CD4-positive, alpha-beta T cell treated with Interleukin-2 at 100 ng/mL for 4 hours (primary cell): ENCODE measurements around the gene SCEL.
"Not testable (repeated sequence)": the region's sequence is repeated elsewhere in the genome, so short reads cannot be mapped to it uniquely, and the experiment has no call there.

ENCODE experiments used
- DNase-seq: peaks from one replicate; pipeline ENCODE4 v3.0.0-alpha.2; 2020; ENCODE audit warnings: low spot score

SCEL gene

GRCh38 chr13:77535448-77535847 lies at the start of gene SCEL:
Gene SCEL (plus strand): TSS chr13:77535706. CDS start chr13:77555876, 20,170 bp downstream.
- no peak for DNase-seq

GRCh38 chr13:77489566-77490337 lies 45.8 kb upstream of the SCEL start:
- DNase-seq: no peak

- DNase-seq: no peak
These were observed 42.5 kb upstream of the SCEL start for GRCh38 chr13:77492982-77493381.

GRCh38 chr13:77494226-77494625 lies 41.3 kb upstream of the SCEL start:
- DNase-seq: no peak

GRCh38 chr13:77497350-77497749 lies 38.2 kb upstream of the SCEL start:
- no peak for DNase-seq

- DNase-seq: no peak
These were observed 37.7 kb upstream of the SCEL start for GRCh38 chr13:77497835-77498234.

- no peak for DNase-seq
These were observed 33.3 kb upstream of the SCEL start for GRCh38 chr13:77502104-77502720.

- DNase-seq: no peak
These were observed 32.1 kb upstream of the SCEL start for GRCh38 chr13:77503398-77503797.

- DNase-seq: no peak
These were observed 28.6 kb upstream of the SCEL start for GRCh38 chr13:77506874-77507273.

GRCh38 chr13:77507931-77508776 lies 27.4 kb upstream of the SCEL start:
- DNase-seq: no peak

GRCh38 chr13:77508959-77509620 lies 26.4 kb upstream of the SCEL start:
- no peak for DNase-seq

GRCh38 chr13:77510156-77510555 lies 25.4 kb upstream of the SCEL start:
- no peak for DNase-seq

- DNase-seq: no peak
These were observed 24.0 kb upstream of the SCEL start for GRCh38 chr13:77511552-77511951.

- DNase-seq: no peak
These were observed 21.7 kb upstream of the SCEL start for GRCh38 chr13:77513719-77514335.

- DNase-seq: no peak
These were observed 21.2 kb upstream of the SCEL start for GRCh38 chr13:77514336-77514726.

GRCh38 chr13:77515785-77516184 lies 19.7 kb upstream of the SCEL start:
- DNase-seq: no peak

GRCh38 chr13:77516342-77516789 lies 19.1 kb upstream of the SCEL start:
- DNase-seq: no peak

GRCh38 chr13:77518266-77518665 lies 17.2 kb upstream of the SCEL start:
- DNase-seq: no peak

- not testable (repeated sequence) for DNase-seq
These were observed 16.1 kb upstream of the SCEL start for GRCh38 chr13:77519396-77519795.

GRCh38 chr13:77519808-77520207 lies 15.7 kb upstream of the SCEL start:
- DNase-seq: no peak

- no peak for DNase-seq
These were observed 14.3 kb upstream of the SCEL start for GRCh38 chr13:77521194-77521593.
